ENCODE measurements around the gene TMEM259. TPM values are rescaled to one million over a fixed set of nuclear protein-coding genes. Genes with fewer than 3 reads are reported as not detected.

The TMEM259 gene
- polyA plus RNA-seq, result 100 to 1,000 TPM in 1 of 3 donors, 10 to 100 TPM in 2; 45.6 to 102 (median 61.1) TPM

GRCh38 chr19:1020868-1021425 is at the start of gene TMEM259:
Gene TMEM259 (minus strand): TSS chr19:1021123. CDS start chr19:1020996, 127 bp downstream.
- H3K4me1 Mint-ChIP-seq, result peaks cover 29 to 47% of the 10 kb centered on the region in 2 donors
- H3K9me3 Mint-ChIP-seq, result peaks cover 0 to 2% (median 0%) of the 10 kb centered on the region in 6 donors
- H3K36me3 Mint-ChIP-seq, result no peaks in the 10 kb centered on the region
- peak within 1 kb of the TSS; percentile 100 for H3K27ac Mint-ChIP-seq
- H3K27me3 Mint-ChIP-seq (ENCODE audit: low read depth in 3 of 3), result peaks cover 13 to 15% (median 13%) of the 10 kb centered on the region in 3 donors
- peak; percentile 99 for DNase-seq
- H3K4me3 Mint-ChIP-seq, result peak within 1 kb of the TSS; percentile 79 to 92 (median 86)

GRCh38 chr19:1070576-1070930 is 49.6 kb upstream of the TMEM259 start:
- no peak overlapping the region for H3K27ac Mint-ChIP-seq
- no peaks in the 10 kb centered on the region for H3K9me3 Mint-ChIP-seq
- no peak overlapping the region for H3K4me3 Mint-ChIP-seq
- H3K27me3 Mint-ChIP-seq (ENCODE audit: low read depth in 3 of 3), result peaks cover 18 to 50% (median 19%) of the 10 kb centered on the region in 3 donors
- DNase-seq, result no peak
- H3K36me3 Mint-ChIP-seq, result peaks cover 9 to 18% (median 14%) of the 10 kb centered on the region in 3 donors
- H3K4me1 Mint-ChIP-seq, result peaks cover 39 to 50% of the 10 kb centered on the region in 2 donors

- Mint-ChIP-seq H3K27me3 (ENCODE audit: low read depth in 3 of 3) (peaks cover 13 to 40% (median 15%) of the 10 kb centered on the region in 3 donors), H3K27ac (peak overlapping the region; percentile 91 to 97 (median 96)), H3K36me3 (peaks cover 7 to 17% (median 12%) of the 10 kb centered on the region in 3 donors), H3K4me1 (peaks cover 47 to 53% of the 10 kb centered on the region in 2 donors), H3K4me3 (peak overlapping the region; percentile 83 to 98 (median 91)), H3K9me3 (no peaks in the 10 kb centered on the region)
- DNase-seq, result peak; percentile 71 to 79 (median 75)
These were observed 48.3 kb upstream of the TMEM259 start for GRCh38 chr19:1069009-1069779.

GRCh38 chr19:1068009-1069001 is 47.4 kb upstream of the TMEM259 start:
- Mint-ChIP-seq H3K27me3 (ENCODE audit: low read depth in 3 of 3) (peaks cover 13 to 32% (median 15%) of the 10 kb centered on the region in 3 donors), H3K4me1 (peaks cover 48 to 50% of the 10 kb centered on the region in 2 donors)

GRCh38 chr19:1067341-1067957 is 46.5 kb upstream of the TMEM259 start:
- DNase-seq, result peak in 1 of 3 donors; percentile 84
- Mint-ChIP-seq H3K27ac (peak overlapping the region; percentile 95 to 98 (median 96)), H3K4me1 (peaks cover 39 to 44% of the 10 kb centered on the region in 2 donors)

More at GRCh38 chr19:1068009-1069001, 47.4 kb upstream of the TMEM259 start:
- H3K9me3 Mint-ChIP-seq, result no peaks in the 10 kb centered on the region
- peaks cover 7 to 17% (median 12%) of the 10 kb centered on the region in 3 donors for H3K36me3 Mint-ChIP-seq
- peak overlapping the region; percentile 95 to 98 (median 96) for H3K27ac Mint-ChIP-seq
- H3K4me3 Mint-ChIP-seq, result peak overlapping the region; percentile 90 to 98 (median 95)
- DNase-seq, result peak; percentile 64 to 74 (median 73)

GRCh38 chr19:1066748-1067340 is 45.9 kb upstream of the TMEM259 start, which contains the start of gene ARHGAP45:
Gene ARHGAP45 (plus strand): TSS chr19:1067167. CDS start chr19:1067406, 239 bp downstream.
- Mint-ChIP-seq H3K4me3 (peak within 1 kb of the TSS; percentile 90 to 98 (median 95)), H3K27ac (peak within 1 kb of the TSS; percentile 95 to 98 (median 96)), H3K36me3 (peaks cover 7 to 10% (median 10%) of the 10 kb centered on the region in 3 donors), H3K27me3 (ENCODE audit: low read depth in 3 of 3) (peaks cover 10 to 22% (median 12%) of the 10 kb centered on the region in 3 donors), H3K4me1 (peaks cover 33 to 38% of the 10 kb centered on the region in 2 donors), H3K9me3 (no peaks in the 10 kb centered on the region)
- DNase-seq, result peak; percentile 88 to 90 (median 89)

More at GRCh38 chr19:1067341-1067957, 46.5 kb upstream of the TMEM259 start:
- peaks cover 12 to 26% (median 13%) of the 10 kb centered on the region in 3 donors for H3K27me3 Mint-ChIP-seq (ENCODE audit: low read depth in 3 of 3)
- peak overlapping the region; percentile 90 to 98 (median 95) for H3K4me3 Mint-ChIP-seq
- H3K36me3 Mint-ChIP-seq, result peaks cover 7 to 15% (median 12%) of the 10 kb centered on the region in 3 donors
- no peaks in the 10 kb centered on the region for H3K9me3 Mint-ChIP-seq

- peaks cover 9 to 21% (median 10%) of the 10 kb centered on the region in 3 donors for H3K27me3 Mint-ChIP-seq (ENCODE audit: low read depth in 3 of 3)
- no peak for DNase-seq
- peak overlapping the region in 4 of 6 donors; percentile 84 to 96 (median 89) for H3K27ac Mint-ChIP-seq
- peak overlapping the region; percentile 73 to 98 (median 80) for H3K4me3 Mint-ChIP-seq
- peaks cover 30 to 35% of the 10 kb centered on the region in 2 donors for H3K4me1 Mint-ChIP-seq
- H3K36me3 Mint-ChIP-seq, result peaks cover 7 to 8% (median 8%) of the 10 kb centered on the region in 3 donors
- H3K9me3 Mint-ChIP-seq, result no peaks in the 10 kb centered on the region
These were observed 45.4 kb upstream of the TMEM259 start for GRCh38 chr19:1066251-1066747.

GRCh38 chr19:1065606-1066109 is 44.7 kb upstream of the TMEM259 start:
- peak overlapping the region in 5 of 6 donors; percentile 17 to 84 (median 40) for H3K27ac Mint-ChIP-seq
- H3K27me3 Mint-ChIP-seq (ENCODE audit: low read depth in 3 of 3), result peaks cover 9 to 21% (median 10%) of the 10 kb centered on the region in 3 donors
- H3K4me3 Mint-ChIP-seq, result peak overlapping the region; percentile 2 to 52 (median 40)
- peaks cover 30 to 35% of the 10 kb centered on the region in 2 donors for H3K4me1 Mint-ChIP-seq
- H3K9me3 Mint-ChIP-seq, result no peaks in the 10 kb centered on the region
- DNase-seq, result no peak
- peaks cover 7 to 8% (median 8%) of the 10 kb centered on the region in 3 donors for H3K36me3 Mint-ChIP-seq

- Mint-ChIP-seq H3K9me3 (no peaks in the 10 kb centered on the region), H3K27ac (peak overlapping the region in 5 of 6 donors; percentile 24 to 85 (median 66))
- peak; percentile 60 to 66 (median 60) for DNase-seq
These were observed 44.0 kb upstream of the TMEM259 start for GRCh38 chr19:1064661-1065605.

GRCh38 chr19:1063909-1064660 is 43.2 kb upstream of the TMEM259 start:
- no peaks in the 10 kb centered on the region for H3K9me3 Mint-ChIP-seq
- H3K4me1 Mint-ChIP-seq, result peaks cover 19 to 27% of the 10 kb centered on the region in 2 donors
- H3K27me3 Mint-ChIP-seq (ENCODE audit: low read depth in 3 of 3), result peaks cover 6 to 17% (median 10%) of the 10 kb centered on the region in 3 donors
- peak overlapping the region in 3 of 6 donors; percentile 7 to 40 (median 36) for H3K27ac Mint-ChIP-seq
- H3K4me3 Mint-ChIP-seq, result no peak overlapping the region
- H3K36me3 Mint-ChIP-seq, result peaks cover 4 to 5% (median 5%) of the 10 kb centered on the region in 3 donors
- DNase-seq, result no peak

More at GRCh38 chr19:1064661-1065605, 44.0 kb upstream of the TMEM259 start:
- Mint-ChIP-seq H3K36me3 (peaks cover 7 to 8% (median 8%) of the 10 kb centered on the region in 3 donors), H3K4me1 (peaks cover 27 to 33% of the 10 kb centered on the region in 2 donors), H3K4me3 (peak overlapping the region; percentile 45 to 71 (median 64)), H3K27me3 (ENCODE audit: low read depth in 3 of 3) (peaks cover 6 to 21% (median 10%) of the 10 kb centered on the region in 3 donors)
